Testis (tissue), 3 donors: ENCODE results near the gene AMIGO2. TPM values are rescaled to one million over a fixed set of nuclear protein-coding genes. Genes with fewer than 3 reads are reported as not detected.

Source experiments
- DNase-seq: peaks from one replicate; pipeline ENCODE4 v3.0.0-alpha.2; 2019
- H3K27ac ChIP-seq, 2 donors: fragments of 200-600 bp; sonication (generic); one replicate each; pipeline ENCODE4 v1.5.1; 2019
- H3K27me3 ChIP-seq: fragments of 200-600 bp; sonication (generic); one replicate; pipeline ENCODE4 v1.5.1; 2019
- H3K36me3 ChIP-seq: fragments of 200-600 bp; sonication (generic); one replicate; pipeline ENCODE4 v1.5.1; 2017; ENCODE audit warnings: low read depth; ENCODE audit errors: missing control alignments
- H3K4me1 ChIP-seq: fragments of 200-600 bp; sonication (generic); one replicate; pipeline ENCODE4 v1.5.1; 2019
- H3K4me3 ChIP-seq, 2 donors: fragments of 200-600 bp; sonication (generic); one replicate each; pipeline ENCODE4 v1.5.1; 2017 to 2019
- H3K9me3 ChIP-seq: fragments of 200-600 bp; sonication (generic); one replicate; pipeline ENCODE4 v1.5.1; 2017
- CTCF ChIP-seq, 3 experiments: fragments of 450-650 bp in 2 of 3; fragments of 200-600 bp in 1 of 3; sonication (generic) in 1 of 3; IDR thresholded peaks; one replicate each; pipeline ENCODE4 v1.5.1; 2016 to 2019; ENCODE audit warnings: antibody characterized with exemption in 3 of 3, mild to moderate bottlenecking in 2 of 3, moderate library complexity in 1 of 3
- POLR2A ChIP-seq: fragments of 450-650 bp; IDR thresholded peaks from one replicate; pipeline ENCODE4 v1.6.1; 2017; ENCODE audit warnings: antibody characterized with exemption, mild to moderate bottlenecking, moderate library complexity
- WGBS, 2 donors: methylation state at CpG; one replicate each; pipeline ENCODE4 v1.1.5; 2018; 5-methylcytosine and 5-hydroxymethylcytosine counted together
- intact Hi-C: fragments of 100-400 bp; cut with DNase I; formaldehyde crosslinking; loops from one replicate; pipeline ENCODE4 v1.15.1; 2023; ENCODE audit warnings: low total_unique reads
- polyA plus RNA-seq: library from polyadenylated mRNA; stranded (reverse); fragments of 350-450 nt; fragmentation: Illumina TruSeq; extraction: RNeasy Lipid Tissue Mini Kit (QIAGEN cat#74804); gene quantifications from one replicate; pipeline ENCODE4 v1.2.3, GENCODE V29; 2014; ENCODE audit warnings: low read depth, low replicate concordance; ENCODE audit not compliant: insufficient read depth
- total RNA-seq, 2 donors: library from RNA; depleted of rRNA; stranded (reverse); fragments of >200 nt; gene quantifications; one replicate each; pipeline ENCODE4 v1.2.3, GENCODE V29; 2016

AMIGO2 gene
- total and polyA plus RNA-seq, 3 donors from 2014 or later, result 28.8 to 53.2 (median 35.4) TPM

- no peak for DNase-seq
- 86 to 90% methylated on average over 4 of the region's 4 CpGs for WGBS, 2 donors
- H3K4me1 ChIP-seq, result peaks cover 12% of the 10 kb centered on the region
- H3K27me3 ChIP-seq, result no peaks in the 10 kb centered on the region
- intact Hi-C loops, result no loop called here
- no peak for TF ChIP-seq POLR2A
- TF ChIP-seq CTCF (IDR thresholded peaks at IDR 0.05), result no peak
- no peaks in the 10 kb centered on the region for H3K36me3 ChIP-seq
- no peak overlapping the region for H3K27ac ChIP-seq
- no peak overlapping the region for H3K4me3 ChIP-seq
- H3K9me3 ChIP-seq, result no peaks in the 10 kb centered on the region
Measured at GRCh38 chr12:47102406-47102805, 22.6 kb upstream of the AMIGO2 start.

GRCh38 chr12:47100160-47100559, 20.4 kb upstream of the AMIGO2 start:
- Histone ChIP-seq H3K36me3 (no peaks in the 10 kb centered on the region), H3K9me3 (no peaks in the 10 kb centered on the region), H3K4me3 (no peak overlapping the region), H3K27me3 (no peaks in the 10 kb centered on the region), H3K27ac (no peak overlapping the region), H3K4me1 (peaks cover 16% of the 10 kb centered on the region)
- TF ChIP-seq POLR2A (no peak), CTCF (IDR thresholded peaks at IDR 0.05) (no peak)
- intact Hi-C loops, result no loop called here
- DNase-seq, result no peak
- WGBS, 2 donors, result 86 to 96% methylated on average over 2 of the region's 2 CpGs

- Histone ChIP-seq H3K27ac (no peak overlapping the region), H3K36me3 (no peaks in the 10 kb centered on the region), H3K27me3 (no peaks in the 10 kb centered on the region), H3K4me1 (peaks cover 16% of the 10 kb centered on the region), H3K4me3 (no peak overlapping the region), H3K9me3 (no peaks in the 10 kb centered on the region)
- intact Hi-C loops, result no loop called here
- DNase-seq, result no peak
- WGBS, 2 donors, result 47 to 68% methylated on average over 2 of the region's 2 CpGs
- TF ChIP-seq CTCF (IDR thresholded peaks at IDR 0.05) (no peak), POLR2A (no peak)
Measured at GRCh38 chr12:47099610-47100009, 19.9 kb upstream of the AMIGO2 start.

- H3K27ac ChIP-seq, result peak overlapping the region in 1 of 2 donors; percentile 29
- intact Hi-C loops, result no loop called here
- no peaks in the 10 kb centered on the region for H3K36me3 ChIP-seq
- no peak overlapping the region for H3K4me3 ChIP-seq
- H3K9me3 ChIP-seq, result no peaks in the 10 kb centered on the region
- TF ChIP-seq CTCF (IDR thresholded peaks at IDR 0.05), result no peak
- TF ChIP-seq POLR2A, result no peak
- no peaks in the 10 kb centered on the region for H3K27me3 ChIP-seq
- peaks cover 16% of the 10 kb centered on the region for H3K4me1 ChIP-seq
- peak; percentile 76 for DNase-seq
- WGBS, 2 donors, result 27 to 29% methylated on average over 6 of the region's 6 CpGs
Measured at GRCh38 chr12:47098099-47098498, 18.3 kb upstream of the AMIGO2 start.

GRCh38 chr12:47097276-47097896, 17.6 kb upstream of the AMIGO2 start:
- 54 to 58% methylated on average over 7 of the region's 7 CpGs for WGBS, 2 donors
- TF ChIP-seq CTCF (IDR thresholded peaks at IDR 0.05), result no peak
- no peak for TF ChIP-seq POLR2A
- H3K4me3 ChIP-seq, result no peak overlapping the region
- H3K9me3 ChIP-seq, result no peaks in the 10 kb centered on the region
- H3K4me1 ChIP-seq, result peaks cover 16% of the 10 kb centered on the region
- H3K27me3 ChIP-seq, result no peaks in the 10 kb centered on the region
- H3K36me3 ChIP-seq, result no peaks in the 10 kb centered on the region
- peak overlapping the region in 1 of 2 donors; percentile 29 for H3K27ac ChIP-seq
- intact Hi-C loops, result no loop called here
- DNase-seq, result no peak
